Erythroblast (primary cell): ENCODE results near the gene SMO.
"Not testable (repeated sequence)": the region's sequence is repeated elsewhere in the genome, so short reads cannot be mapped to it uniquely, and the experiment has no call there.

Source experiments
- DNase-seq, 2 experiments: peaks; one replicate each; lab custom pipeline; 2025; lab: John Stamatoyannopoulos, UW
- GATA1 ChIP-seq: IDR thresholded peaks from 2 replicates; pipeline ENCODE4 v1.6.1; 2011; ENCODE audit warnings: low read depth, mild to moderate bottlenecking, control low read depth, low read length, moderate library complexity
- POLR2A ChIP-seq: IDR thresholded peaks from 2 replicates; pipeline ENCODE4 v1.6.1; 2011; ENCODE audit warnings: mild to moderate bottlenecking, low read length

The SMO gene

GRCh38 chr7:129208667-129209066 is 20.2 kb downstream of the SMO start:
- DNase-seq = no peak
- TF ChIP-seq POLR2A (no peak), GATA1 (no peak)

GRCh38 chr7:129209067-129209926 is 20.9 kb downstream of the SMO start:
- no peak for TF ChIP-seq GATA1
- no peak for TF ChIP-seq POLR2A
- no peak for DNase-seq

DNA sequence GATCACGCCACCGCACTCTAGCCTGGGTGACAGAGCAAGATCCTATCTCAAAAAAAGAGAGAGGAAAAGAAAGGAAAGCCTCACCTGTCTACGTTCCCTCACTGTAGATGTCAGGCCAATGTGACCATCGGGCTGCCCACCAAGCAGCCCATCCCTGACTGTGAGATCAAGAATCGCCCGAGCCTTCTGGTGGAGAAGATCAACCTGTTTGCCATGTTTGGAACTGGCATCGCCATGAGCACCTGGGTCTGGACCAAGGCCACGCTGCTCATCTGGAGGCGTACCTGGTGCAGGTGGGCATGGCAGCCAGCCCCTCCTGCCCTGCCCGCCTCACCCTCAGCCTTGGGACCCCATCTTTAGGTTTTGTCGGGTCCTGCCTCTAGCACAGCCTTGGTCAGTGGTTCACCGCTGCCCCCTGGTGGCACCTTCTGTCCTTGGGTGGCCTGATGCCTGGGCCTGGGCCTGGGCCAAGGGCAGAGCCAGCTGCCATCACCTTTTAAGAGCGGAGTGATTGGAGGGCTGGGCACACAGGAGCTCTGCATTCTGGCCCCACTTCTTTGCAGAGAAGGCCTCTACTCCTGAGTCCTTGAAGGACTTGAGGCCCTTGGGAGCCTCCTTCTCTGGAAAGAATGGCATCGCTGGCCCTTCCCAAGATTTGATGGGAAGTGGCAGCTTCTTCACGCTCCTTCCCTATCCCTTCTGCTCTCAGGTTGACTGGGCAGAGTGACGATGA is 22.0 kb downstream of the SMO start:
- DNase-seq = peak; percentile 44 to 73
- TF ChIP-seq GATA1 (no peak), POLR2A (no peak)

GRCh38 chr7:129210989-129211312 is 22.5 kb downstream of the SMO start:
- no peak for TF ChIP-seq GATA1
- TF ChIP-seq POLR2A = no peak
- DNase-seq = no peak

GRCh38 chr7:129212126-129212525 is 23.7 kb downstream of the SMO start:
- no peak for DNase-seq
- TF ChIP-seq GATA1 = no peak

DNA sequence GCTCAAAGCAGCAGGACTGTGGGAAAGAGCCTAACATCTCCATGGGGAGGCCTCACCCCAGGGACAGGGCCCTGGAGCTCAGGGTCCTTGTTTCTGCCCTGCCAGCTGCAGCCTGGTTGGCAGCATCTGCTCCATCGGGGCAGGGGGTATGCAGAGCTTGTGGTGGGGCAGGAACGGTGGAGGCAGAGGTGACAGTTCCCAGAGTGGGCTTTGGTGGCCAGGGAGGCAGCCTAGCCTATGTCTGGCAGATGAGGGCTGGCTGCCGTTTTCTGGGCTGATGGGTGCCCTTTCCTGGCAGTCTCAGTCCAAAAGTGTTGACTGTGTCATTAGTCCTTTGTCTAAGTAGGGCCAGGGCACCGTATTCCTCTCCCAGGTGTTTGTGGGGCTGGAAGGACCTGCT is 24.2 kb downstream of the SMO start:
- TF ChIP-seq POLR2A (no peak), GATA1 (no peak)
- DNase-seq = no peak

- peak; percentile 10 to 11 for DNase-seq
- TF ChIP-seq POLR2A = no peak
- no peak for TF ChIP-seq GATA1
These were observed 25.4 kb downstream of the SMO start for GRCh38 chr7:129213828-129214227.

GRCh38 chr7:129215691-129216090 is 27.3 kb downstream of the SMO start:
- DNase-seq = not testable (repeated sequence)

GRCh38 chr7:129216101-129216715 is 27.8 kb downstream of the SMO start:
- not testable (repeated sequence) for DNase-seq

DNA sequence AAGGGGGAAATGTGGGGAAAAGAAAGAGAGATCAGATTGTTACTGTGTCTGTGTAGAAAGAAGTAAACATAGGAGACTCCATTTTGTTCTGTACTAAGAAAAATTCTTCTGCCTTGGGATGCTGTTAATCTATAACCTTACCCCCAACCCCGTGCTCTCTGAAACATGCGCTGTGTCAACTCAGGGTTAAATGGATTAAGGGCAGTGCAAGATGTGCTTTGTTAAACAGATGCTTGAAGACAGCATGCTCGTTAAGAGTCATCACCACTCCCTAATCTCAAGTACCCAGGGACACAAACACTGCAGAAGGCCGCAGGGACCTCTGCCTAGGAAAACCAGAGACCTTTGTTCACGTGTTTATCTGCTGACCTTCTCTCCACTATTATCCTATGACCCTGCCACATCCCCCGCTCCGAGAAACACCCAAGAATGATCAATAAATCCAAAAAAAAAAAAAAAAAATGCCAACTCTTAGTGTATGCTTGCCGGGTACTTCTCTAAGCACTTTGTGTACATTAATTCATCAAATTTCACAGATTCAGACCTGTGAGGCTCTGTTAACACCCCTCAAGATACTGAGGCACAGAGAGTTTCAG is 28.5 kb downstream of the SMO start:
- not testable (repeated sequence) for DNase-seq

- no peak for TF ChIP-seq GATA1
- peak; percentile 68 to 85 for DNase-seq
These were observed 30.2 kb downstream of the SMO start for GRCh38 chr7:129218514-129219062.

- DNase-seq = not testable (repeated sequence)
These were observed 30.7 kb downstream of the SMO start for GRCh38 chr7:129219166-129219565.

DNA sequence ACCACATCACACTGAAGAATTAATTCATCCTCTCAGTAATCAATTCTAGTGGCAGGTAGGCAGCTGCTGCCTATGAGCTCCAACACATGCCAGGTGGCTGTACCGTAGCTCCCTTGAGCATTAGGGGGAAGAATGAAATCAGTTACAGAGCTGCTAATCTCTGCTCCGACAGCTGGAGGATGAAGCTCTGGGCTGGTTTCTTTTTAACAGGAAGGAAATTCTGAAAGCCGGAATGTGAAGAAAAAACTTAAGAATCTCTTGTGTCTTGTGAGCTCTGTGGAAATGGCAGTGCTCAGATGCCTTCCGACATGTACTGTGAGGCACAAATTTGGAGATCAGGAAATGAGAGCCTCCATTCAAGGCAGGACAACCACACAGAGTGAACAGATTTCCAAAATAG is 33.6 kb downstream of the SMO start:
- DNase-seq = no peak
- no peak for TF ChIP-seq POLR2A
- no peak for TF ChIP-seq GATA1
